Measurements from ENCODE around the gene CHKB. TPM values are rescaled to one million over a fixed set of nuclear protein-coding genes. Genes with fewer than 3 reads are reported as not detected.

CHKB gene
- total and polyA plus RNA-seq, 2 of the 4 experiments (the other 2 are of a cell fraction) = 8.1 to 36.9 TPM

- intact Hi-C loops (cut with micrococcal nuclease) = no loop called here
These were observed 36.9 kb downstream of the CHKB start, which contains the start of gene KLHDC7B for GRCh38 chr22:50545522-50546325. TSS of gene KLHDC7B (plus strand) at chr22:50545899. CDS start at chr22:50546244, 345 bp downstream.

More at GRCh38 chr22:50545522-50546325, 36.9 kb downstream of the CHKB start, which contains the start of gene KLHDC7B:
- no peak within 1 kb of the TSS for H2BK5ac ChIP-seq (ENCODE audit: low read depth, low read length, poor library complexity, severe bottlenecking)
- H3K4ac ChIP-seq (ENCODE audit: low read depth, low read length) = peak within 1 kb of the TSS; percentile 65; the same call in 1 of the 2 replicates
- peaks cover 57% of the 10 kb centered on the region for H3K27me3 ChIP-seq (ENCODE audit: control insufficient read depth, insufficient read depth, low read length)
- H3K4me1 ChIP-seq (ENCODE audit: control insufficient read depth, insufficient read depth, low read length) = peaks cover 2% of the 10 kb centered on the region
- in situ Hi-C loops (cut with MboI; ENCODE audit: low sequenced_read_pairs) (no loop called here), dilution Hi-C loops (cut with HindIII; ENCODE audit: low sequenced_read_pairs, unreplicated experiment) (no loop called here)
- no peak within 1 kb of the TSS; the same call in 1 of the 2 replicates for H3K18ac ChIP-seq (ENCODE audit: low read depth, low read length)
- H3K14ac ChIP-seq (replicated peaks; ENCODE audit: low read depth, low read length) = no peak within 1 kb of the TSS
- peak; percentile 35 for DNase-seq
- peak within 1 kb of the TSS; percentile 68 for H2AK9ac ChIP-seq (replicated peaks; ENCODE audit: low read depth, low read length, poor library complexity)
- H3K4me3 ChIP-seq (ENCODE audit: insufficient read depth, low read depth, low read length) = no peak within 1 kb of the TSS
- TF ChIP-seq POLR2A (IDR thresholded peaks at IDR 0.05; ENCODE audit: low read depth, low read length) = no peak
- no peak for TF ChIP-seq RAD21 (IDR thresholded peaks at IDR 0.05; ENCODE audit: low read length)
- no peak for TF ChIP-seq BHLHE40 (IDR thresholded peaks at IDR 0.05; ENCODE audit: low read depth, low read length)
- TF ChIP-seq USF2 (IDR thresholded peaks at IDR 0.05; ENCODE audit: low read depth, low read length) = no peak
- no peak for TF ChIP-seq NFE2L2 (IDR thresholded peaks at IDR 0.05; ENCODE audit: low read depth, low read length)
- TF ChIP-seq MAZ (IDR thresholded peaks at IDR 0.05; ENCODE audit: borderline replicate concordance, low read depth, low read length) = peak; percentile 75; the same call in 1 of the 2 replicates
- peak; percentile 59 for TF ChIP-seq CEBPB (IDR thresholded peaks at IDR 0.05; ENCODE audit: low read depth, low read length)
- TF ChIP-seq, protein P1, sequence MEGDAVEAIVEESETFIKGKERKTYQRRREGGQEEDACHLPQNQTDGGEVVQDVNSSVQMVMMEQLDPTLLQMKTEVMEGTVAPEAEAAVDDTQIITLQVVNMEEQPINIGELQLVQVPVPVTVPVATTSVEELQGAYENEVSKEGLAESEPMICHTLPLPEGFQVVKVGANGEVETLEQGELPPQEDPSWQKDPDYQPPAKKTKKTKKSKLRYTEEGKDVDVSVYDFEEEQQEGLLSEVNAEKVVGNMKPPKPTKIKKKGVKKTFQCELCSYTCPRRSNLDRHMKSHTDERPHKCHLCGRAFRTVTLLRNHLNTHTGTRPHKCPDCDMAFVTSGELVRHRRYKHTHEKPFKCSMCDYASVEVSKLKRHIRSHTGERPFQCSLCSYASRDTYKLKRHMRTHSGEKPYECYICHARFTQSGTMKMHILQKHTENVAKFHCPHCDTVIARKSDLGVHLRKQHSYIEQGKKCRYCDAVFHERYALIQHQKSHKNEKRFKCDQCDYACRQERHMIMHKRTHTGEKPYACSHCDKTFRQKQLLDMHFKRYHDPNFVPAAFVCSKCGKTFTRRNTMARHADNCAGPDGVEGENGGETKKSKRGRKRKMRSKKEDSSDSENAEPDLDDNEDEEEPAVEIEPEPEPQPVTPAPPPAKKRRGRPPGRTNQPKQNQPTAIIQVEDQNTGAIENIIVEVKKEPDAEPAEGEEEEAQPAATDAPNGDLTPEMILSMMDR (conservative IDR thresholded peaks at IDR 0.05; ENCODE audit: low read depth, low read length) = peak; percentile 10; the same call in 1 of the 2 replicates
- TF ChIP-seq RFX5 (IDR thresholded peaks at IDR 0.05; ENCODE audit: low read depth, low read length) = no peak
- no peak for TF ChIP-seq FOS (IDR thresholded peaks at IDR 0.05; ENCODE audit: low read depth, low read length)
- H2BK20ac ChIP-seq (ENCODE audit: low read depth, low read length) = 0 out of 2 replicates have a peak within 1 kb of the TSS, but pooled peaks have one; percentile 16
- no peaks in the 10 kb centered on the region for H3K9me3 ChIP-seq (ENCODE audit: control insufficient read depth, insufficient read depth, low read length)
- H4K20me1 ChIP-seq (ENCODE audit: insufficient read depth, low read length) = no peaks in the 10 kb centered on the region
- H4K8ac ChIP-seq (ENCODE audit: low read depth in 2 of 2, low read length in 2 of 2) = peak within 1 kb of the TSS in 1 of 2 experiments; percentile 42; a peak in 1 of 4 replicates
- H2BK15ac ChIP-seq (ENCODE audit: low read depth, low read length) = peak within 1 kb of the TSS; percentile 47; the same call in 1 of the 3 replicates
- H3K9ac ChIP-seq (ENCODE audit: low read depth, low read length) = no peak within 1 kb of the TSS
- ATAC-seq (ENCODE audit: low read depth) = peak; percentile 30; the same call in 1 of the 2 replicates
- H3K9me1 ChIP-seq (ENCODE audit: insufficient read depth, low read length) = 0 out of 2 replicates have a peak, but pooled peaks cover 2% of the 10 kb centered on the region
- ChIA-PET CTCF (interaction anchor here (0.6 kb wide), 1 partner anchor 11 kb away, joined by 3 read pairs; no protein-coding TSS in a partner anchor), POLR2A (ENCODE audit: unreplicated experiment) (no interaction called here)
- H2AFZ ChIP-seq (replicated peaks; ENCODE audit: low read length, poor library complexity) = peak within 1 kb of the TSS; percentile 25
- peak within 1 kb of the TSS; percentile 58; the same call in 1 of the 2 replicates for H2AK5ac ChIP-seq (ENCODE audit: low read depth, low read length)
- H3K4me2 ChIP-seq (ENCODE audit: low read depth, low read length) = no peak within 1 kb of the TSS
- H3K56ac ChIP-seq (ENCODE audit: extremely low read depth, insufficient read depth, low read length) = no peak within 1 kb of the TSS
- H2BK120ac ChIP-seq (ENCODE audit: low read depth, low read length) = peak within 1 kb of the TSS; percentile 45; the same call in 1 of the 2 replicates
- H3K36me3 ChIP-seq (ENCODE audit: control insufficient read depth, insufficient read depth, low read length) = no peaks in the 10 kb centered on the region
- peak within 1 kb of the TSS; percentile 31; the same call in 1 of the 2 replicates for H4K91ac ChIP-seq (ENCODE audit: insufficient read depth, low read depth, low read length)
- peak within 1 kb of the TSS; percentile 37; the same call in 1 of the 2 replicates for H3K23ac ChIP-seq (ENCODE audit: low read depth, low read length)
- BruUV-seq (replicated peaks) = no TSS peak
- 20% methylated on average over 2 of the region's 10 CpGs; no CpG with 5 or more reads in 1 of the 2 experiments for WGBS, 2 experiments (ENCODE audit: extremely low coverage in 2 of 2, insufficient read length in 1 of 2)
- no peak within 1 kb of the TSS; the same call in 1 of the 2 replicates for H4K5ac ChIP-seq (ENCODE audit: low read depth, low read length)
- H3K79me1 ChIP-seq (ENCODE audit: low read depth in 1 of 2, low read length in 2 of 2) = no peaks in the 10 kb centered on the region
- no peak within 1 kb of the TSS for H3K27ac ChIP-seq (ENCODE audit: insufficient read depth, low read length)
